Loucy (cell line): ENCODE results near the gene RIN3.

Experiments used
- EZH2phosphoT487 ChIP-seq: fragments of 200-600 bp; IDR thresholded peaks from 2 replicates; pipeline ENCODE4 v1.6.1; 2018; ENCODE audit warnings: antibody characterized with exemption, mild to moderate bottlenecking, moderate library complexity, borderline replicate concordance
- TF ChIP-seq, protein P1 (sequence below): fragments of 200-600 bp; sonication (generic); conservative IDR thresholded peaks from 2 replicates; pipeline ENCODE4 v1.5.1; 2014; ENCODE audit warnings: mild to moderate bottlenecking, antibody characterized with exemption, low read length

DNA sequence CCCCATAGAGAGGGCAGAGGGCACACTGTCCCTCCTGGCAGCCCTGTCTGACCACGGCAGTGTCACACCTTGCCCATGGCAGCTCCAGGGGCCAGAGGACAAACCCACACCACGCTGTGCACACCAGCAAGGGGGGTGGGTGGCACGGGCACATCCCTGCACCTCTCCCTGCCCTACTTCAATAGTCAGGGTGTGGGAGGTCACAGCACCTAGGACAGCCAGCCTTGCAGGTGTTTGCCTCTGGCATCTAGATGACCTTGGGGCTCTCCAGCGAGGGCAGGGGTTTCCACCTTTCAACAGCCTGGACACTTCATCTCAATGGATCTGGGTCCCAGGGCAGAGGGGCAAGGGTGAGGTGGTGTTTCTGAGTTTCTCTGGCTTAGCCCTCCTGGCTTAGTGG is 165.7 kb downstream of the RIN3 start:
- TF ChIP-seq, protein P1, sequence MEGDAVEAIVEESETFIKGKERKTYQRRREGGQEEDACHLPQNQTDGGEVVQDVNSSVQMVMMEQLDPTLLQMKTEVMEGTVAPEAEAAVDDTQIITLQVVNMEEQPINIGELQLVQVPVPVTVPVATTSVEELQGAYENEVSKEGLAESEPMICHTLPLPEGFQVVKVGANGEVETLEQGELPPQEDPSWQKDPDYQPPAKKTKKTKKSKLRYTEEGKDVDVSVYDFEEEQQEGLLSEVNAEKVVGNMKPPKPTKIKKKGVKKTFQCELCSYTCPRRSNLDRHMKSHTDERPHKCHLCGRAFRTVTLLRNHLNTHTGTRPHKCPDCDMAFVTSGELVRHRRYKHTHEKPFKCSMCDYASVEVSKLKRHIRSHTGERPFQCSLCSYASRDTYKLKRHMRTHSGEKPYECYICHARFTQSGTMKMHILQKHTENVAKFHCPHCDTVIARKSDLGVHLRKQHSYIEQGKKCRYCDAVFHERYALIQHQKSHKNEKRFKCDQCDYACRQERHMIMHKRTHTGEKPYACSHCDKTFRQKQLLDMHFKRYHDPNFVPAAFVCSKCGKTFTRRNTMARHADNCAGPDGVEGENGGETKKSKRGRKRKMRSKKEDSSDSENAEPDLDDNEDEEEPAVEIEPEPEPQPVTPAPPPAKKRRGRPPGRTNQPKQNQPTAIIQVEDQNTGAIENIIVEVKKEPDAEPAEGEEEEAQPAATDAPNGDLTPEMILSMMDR: no peak
- no peak for TF ChIP-seq EZH2phosphoT487
